ENCODE results near the gene KCNAB1. TPM values are rescaled to one million over a fixed set of nuclear protein-coding genes. Genes with fewer than 3 reads are reported as not detected.
"Not testable (repeated sequence)": the region's sequence is repeated elsewhere in the genome, so short reads cannot be mapped to it uniquely, and the experiment has no call there.

KCNAB1 gene
- total RNA-seq, 2 donors from 2014 or later, result 0.49 to 0.81 TPM

DNA sequence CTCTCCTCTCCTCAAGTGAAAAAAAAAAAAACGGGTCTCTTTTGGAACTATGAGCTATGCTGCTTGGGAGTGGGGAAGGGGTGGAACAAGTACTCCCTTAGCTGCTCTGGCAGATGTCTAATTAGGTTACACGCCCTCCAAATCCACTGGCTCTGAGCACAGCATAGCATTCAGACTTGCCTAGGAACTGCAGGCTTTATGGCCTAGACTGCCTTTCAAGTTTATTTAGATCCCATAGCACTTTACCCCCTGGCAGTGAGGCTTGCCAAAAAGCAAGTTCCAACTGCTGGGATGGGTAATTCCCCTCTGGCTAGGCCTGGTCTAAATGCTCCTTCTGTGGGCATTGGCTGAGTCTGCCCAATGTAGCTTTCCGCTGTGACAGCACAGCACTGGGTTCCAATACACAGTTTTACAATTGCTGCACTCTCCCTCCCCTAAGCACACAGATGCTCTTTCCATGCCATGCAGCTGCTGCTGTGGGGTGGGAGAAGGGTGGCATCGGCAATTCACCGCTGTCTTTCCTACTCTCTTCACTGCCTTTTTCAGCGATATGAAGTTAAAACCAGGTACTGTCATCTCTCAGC is 152.8 kb downstream of the KCNAB1 start:
- H3K36me3 Mint-ChIP-seq (ENCODE audit: low read depth), result no peaks in the 10 kb centered on the region
- 83 to 85% methylated on average over 2 to 5 of the region's 6 CpGs for WGBS, 2 experiments (ENCODE audit: insufficient coverage in 1 of 2, insufficient read length in 1 of 2)
- Histone ChIP-seq H3K4me3 (ENCODE audit: low read length) (no peak overlapping the region), H3K27me3 (ENCODE audit: control insufficient read depth, insufficient read depth, low read length, poor library complexity, severe bottlenecking) (no peaks in the 10 kb centered on the region), H3K4me1 (ENCODE audit: control insufficient read depth, insufficient read depth, low read length) (no peaks in the 10 kb centered on the region), H3K9me3 (ENCODE audit: control insufficient read depth, low read length) (no peaks in the 10 kb centered on the region), H3K27ac (ENCODE audit: low read depth, low read length) (no peak overlapping the region), H3K36me3 (ENCODE audit: control insufficient read depth, insufficient read depth, low read length) (no peaks in the 10 kb centered on the region), H3K9ac (ENCODE audit: extremely low read depth, low read length, poor library complexity, severe bottlenecking) (no peak overlapping the region)
- no peak overlapping the region for H3K27ac Mint-ChIP-seq
- H3K4me3 Mint-ChIP-seq, result no peak overlapping the region
- H3K27me3 Mint-ChIP-seq (ENCODE audit: insufficient read depth), result no peaks in the 10 kb centered on the region
- no peak for DNase-seq
- H3K4me1 Mint-ChIP-seq, result no peaks in the 10 kb centered on the region
- H3K9me3 Mint-ChIP-seq, result no peaks in the 10 kb centered on the region
- TF ChIP-seq, protein P1, sequence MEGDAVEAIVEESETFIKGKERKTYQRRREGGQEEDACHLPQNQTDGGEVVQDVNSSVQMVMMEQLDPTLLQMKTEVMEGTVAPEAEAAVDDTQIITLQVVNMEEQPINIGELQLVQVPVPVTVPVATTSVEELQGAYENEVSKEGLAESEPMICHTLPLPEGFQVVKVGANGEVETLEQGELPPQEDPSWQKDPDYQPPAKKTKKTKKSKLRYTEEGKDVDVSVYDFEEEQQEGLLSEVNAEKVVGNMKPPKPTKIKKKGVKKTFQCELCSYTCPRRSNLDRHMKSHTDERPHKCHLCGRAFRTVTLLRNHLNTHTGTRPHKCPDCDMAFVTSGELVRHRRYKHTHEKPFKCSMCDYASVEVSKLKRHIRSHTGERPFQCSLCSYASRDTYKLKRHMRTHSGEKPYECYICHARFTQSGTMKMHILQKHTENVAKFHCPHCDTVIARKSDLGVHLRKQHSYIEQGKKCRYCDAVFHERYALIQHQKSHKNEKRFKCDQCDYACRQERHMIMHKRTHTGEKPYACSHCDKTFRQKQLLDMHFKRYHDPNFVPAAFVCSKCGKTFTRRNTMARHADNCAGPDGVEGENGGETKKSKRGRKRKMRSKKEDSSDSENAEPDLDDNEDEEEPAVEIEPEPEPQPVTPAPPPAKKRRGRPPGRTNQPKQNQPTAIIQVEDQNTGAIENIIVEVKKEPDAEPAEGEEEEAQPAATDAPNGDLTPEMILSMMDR (conservative IDR thresholded peaks at IDR 0.05), result no peak

- H3K36me3 Mint-ChIP-seq (ENCODE audit: low read depth), result no peaks in the 10 kb centered on the region
- WGBS, 2 experiments (ENCODE audit: insufficient coverage in 1 of 2, insufficient read length in 1 of 2), result 95% methylated on average over 2 of the region's 2 CpGs; no CpG with 5 or more reads in 1 of the 2 experiments
- TF ChIP-seq, protein P1 (conservative IDR thresholded peaks at IDR 0.05), result no peak
Measured at GRCh38 chr3:156274791-156275190, 154.4 kb downstream of the KCNAB1 start.

GRCh38 chr3:156284637-156285036 is 164.3 kb downstream of the KCNAB1 start:
- WGBS, 2 experiments (ENCODE audit: insufficient coverage in 1 of 2, insufficient read length in 1 of 2), result 91 to 92% methylated on average over 16 to 24 of the region's 24 CpGs
- DNase-seq; H3K9me3 ChIP-seq (ENCODE audit: control insufficient read depth, low read length); H3K9ac ChIP-seq (ENCODE audit: extremely low read depth, low read length, poor library complexity, severe bottlenecking); H3K4me3 Mint-ChIP-seq; H3K9me3 Mint-ChIP-seq; H3K36me3 ChIP-seq (ENCODE audit: control insufficient read depth, insufficient read depth, low read length); H3K4me1 ChIP-seq (ENCODE audit: control insufficient read depth, insufficient read depth, low read length); H3K36me3 Mint-ChIP-seq (ENCODE audit: low read depth); H3K27ac ChIP-seq (ENCODE audit: low read depth, low read length); H3K27ac Mint-ChIP-seq; H3K4me3 ChIP-seq (ENCODE audit: low read length); H3K4me1 Mint-ChIP-seq: not testable (repeated sequence)
- peaks cover 18% of the 10 kb centered on the region for H3K27me3 Mint-ChIP-seq (ENCODE audit: insufficient read depth)
- peaks cover 21% of the 10 kb centered on the region for H3K27me3 ChIP-seq (ENCODE audit: control insufficient read depth, insufficient read depth, low read length, poor library complexity, severe bottlenecking)

More at GRCh38 chr3:156274791-156275190, 154.4 kb downstream of the KCNAB1 start:
- Histone ChIP-seq H3K27ac (ENCODE audit: low read depth, low read length) (no peak overlapping the region), H3K36me3 (ENCODE audit: control insufficient read depth, insufficient read depth, low read length) (no peaks in the 10 kb centered on the region), H3K4me1 (ENCODE audit: control insufficient read depth, insufficient read depth, low read length) (no peaks in the 10 kb centered on the region), H3K4me3 (ENCODE audit: low read length) (no peak overlapping the region), H3K9me3 (ENCODE audit: control insufficient read depth, low read length) (no peaks in the 10 kb centered on the region), H3K9ac (ENCODE audit: extremely low read depth, low read length, poor library complexity, severe bottlenecking) (no peak overlapping the region), H3K27me3 (ENCODE audit: control insufficient read depth, insufficient read depth, low read length, poor library complexity, severe bottlenecking) (no peaks in the 10 kb centered on the region)
- Mint-ChIP-seq H3K27me3 (ENCODE audit: insufficient read depth) (no peaks in the 10 kb centered on the region), H3K9me3 (no peaks in the 10 kb centered on the region), H3K27ac (no peak overlapping the region), H3K4me1 (no peaks in the 10 kb centered on the region), H3K4me3 (no peak overlapping the region)
- no peak for DNase-seq

GRCh38 chr3:156285626-156286025 is 165.2 kb downstream of the KCNAB1 start:
- no peak for DNase-seq
- Mint-ChIP-seq H3K4me3 (no peak overlapping the region), H3K27ac (no peak overlapping the region), H3K27me3 (ENCODE audit: insufficient read depth) (peaks cover 28% of the 10 kb centered on the region), H3K4me1 (peaks cover 2% of the 10 kb centered on the region), H3K36me3 (ENCODE audit: low read depth) (no peaks in the 10 kb centered on the region), H3K9me3 (peaks cover 4% of the 10 kb centered on the region)
- H3K9ac ChIP-seq (ENCODE audit: extremely low read depth, low read length, poor library complexity, severe bottlenecking), result no peak overlapping the region
- no peak overlapping the region for H3K27ac ChIP-seq (ENCODE audit: low read depth, low read length)
- TF ChIP-seq, protein P1 (conservative IDR thresholded peaks at IDR 0.05), result no peak
- 86 to 93% methylated on average over 2 of the region's 2 CpGs for WGBS, 2 experiments (ENCODE audit: insufficient coverage in 1 of 2, insufficient read length in 1 of 2)
- no peaks in the 10 kb centered on the region for H3K4me1 ChIP-seq (ENCODE audit: control insufficient read depth, insufficient read depth, low read length)
- H3K36me3 ChIP-seq (ENCODE audit: control insufficient read depth, insufficient read depth, low read length), result no peaks in the 10 kb centered on the region
- no peaks in the 10 kb centered on the region for H3K9me3 ChIP-seq (ENCODE audit: control insufficient read depth, low read length)
- no peak overlapping the region for H3K4me3 ChIP-seq (ENCODE audit: low read length)
- H3K27me3 ChIP-seq (ENCODE audit: control insufficient read depth, insufficient read depth, low read length, poor library complexity, severe bottlenecking), result peaks cover 31% of the 10 kb centered on the region

All from endodermal cell (in vitro differentiated cells).